ENCODE data around the gene WDFY3. TPM values are rescaled to one million over a fixed set of nuclear protein-coding genes. Genes with fewer than 3 reads are reported as not detected.

WDFY3 gene
- total and polyA plus RNA-seq, 2 of the 13 experiments (the other 11 are each of a cell fraction or from before 2014, with no cell fraction given), result 16.7 to 24.5 TPM

GRCh38 chr4:84681486-84682274 is 284.8 kb downstream of the WDFY3 start (continued):
- TF ChIP-seq MED1 (CRISPR knock-in tag; IDR thresholded peaks at IDR 0.05) (0 out of 2 replicates have a peak, but pooled peaks have one; percentile 25), ARID5B (CRISPR knock-in tag; IDR thresholded peaks at IDR 0.05) (peak; percentile 24; the same call in 1 of the 2 replicates), TOPORS (CRISPR knock-in tag; IDR thresholded peaks at IDR 0.05) (no peak), GMEB1 (CRISPR knock-in tag; IDR thresholded peaks at IDR 0.05; ENCODE audit: borderline replicate concordance) (no peak), ZNF282 (IDR thresholded peaks at IDR 0.05; ENCODE audit: partially characterized antibody) (no peak), FOXP4 (CRISPR knock-in tag; IDR thresholded peaks at IDR 0.05) (peak; percentile 68), ZNF616 (CRISPR knock-in tag; IDR thresholded peaks at IDR 0.05; ENCODE audit: low read depth) (no peak), HOMEZ (CRISPR knock-in tag; IDR thresholded peaks at IDR 0.05; ENCODE audit: low read depth) (no peak), IKZF5 (CRISPR knock-in tag; IDR thresholded peaks at IDR 0.05) (peak; percentile 27; the same call in 1 of the 2 replicates), TRAFD1 (CRISPR knock-in tag; IDR thresholded peaks at IDR 0.05; ENCODE audit: borderline replicate concordance) (no peak), ZFX (CRISPR knock-in tag; IDR thresholded peaks at IDR 0.05; ENCODE audit: low read depth) (no peak), FLYWCH1 (CRISPR knock-in tag; IDR thresholded peaks at IDR 0.05) (no peak), JDP2 (CRISPR knock-in tag; IDR thresholded peaks at IDR 0.05; ENCODE audit: borderline replicate concordance) (no peak), BORCS8-MEF2B (CRISPR knock-in tag; IDR thresholded peaks at IDR 0.05) (no peak), TCF7 (IDR thresholded peaks at IDR 0.05; ENCODE audit: low read depth) (peak; percentile 77; the same call in 1 of the 2 replicates)
